Activated CD4-positive, alpha-beta T cell treated with anti-CD3 and anti-CD28 coated beads, Interleukin-2, amount 10 ng/mL, durations not matched to agents 7 days and 5 days (primary cell): ENCODE results near the gene BORCS6. TPM values are rescaled to one million over a fixed set of nuclear protein-coding genes. Genes with fewer than 3 reads are reported as not detected.
A peak's percentile ranks its signal among the peaks of the same experiment; 100 is the strongest.
"Not testable (repeated sequence)": the region's sequence is repeated elsewhere in the genome, so short reads cannot be mapped to it uniquely, and the experiment has no call there.

Source experiments
- CTCF ChIA-PET: fragments of 350-600 bp; sonication (Branson Sonifier 250); formaldehyde crosslinking; loops from one replicate; lab custom pipeline; 2021; ENCODE audit warnings: antibody characterized with exemption; lab: Charles Lee
- POLR2A ChIA-PET: fragments of 350-600 bp; sonication (Branson Sonifier 250); formaldehyde crosslinking; loops from one replicate; lab custom pipeline; 2021; ENCODE audit warnings: antibody characterized with exemption; lab: Charles Lee
- DNase-seq: peaks from one replicate; pipeline ENCODE4 v3.0.0-alpha.2; 2020
- H3K27ac Mint-ChIP-seq: one replicate; pipeline ENCODE4 v1.8.0; 2021; ENCODE audit warnings: mild to moderate bottlenecking, moderate library complexity, mixed read lengths
- H3K27me3 Mint-ChIP-seq: one replicate; pipeline ENCODE4 v1.8.0; 2021; ENCODE audit warnings: mixed read lengths
- H3K36me3 Mint-ChIP-seq: one replicate; pipeline ENCODE4 v1.8.0; 2021; ENCODE audit warnings: low read depth, mixed read lengths
- H3K4me1 Mint-ChIP-seq: one replicate; pipeline ENCODE4 v1.8.0; 2021; ENCODE audit warnings: mixed read lengths
- H3K4me3 Mint-ChIP-seq: one replicate; pipeline ENCODE4 v1.8.0; 2021; ENCODE audit warnings: mild to moderate bottlenecking, moderate library complexity, mixed read lengths
- H3K9me3 Mint-ChIP-seq: one replicate; pipeline ENCODE4 v1.8.0; 2021; ENCODE audit warnings: mixed read lengths
- total RNA-seq, 2 experiments: library from RNA; stranded (reverse); gene quantifications; one replicate each; pipeline ENCODE4 v1.2.3, GENCODE V29; 2021

The BORCS6 gene
- total RNA-seq, 2 experiments from 2014 or later = 12.2 to 12.9 TPM

- Mint-ChIP-seq H3K36me3 (peaks cover 3% of the 10 kb centered on the region), H3K4me1 (peaks cover 55% of the 10 kb centered on the region), H3K4me3 (peak overlapping the region; percentile 95), H3K9me3 (no peaks in the 10 kb centered on the region), H3K27ac (peak overlapping the region; percentile 92), H3K27me3 (peaks cover 3% of the 10 kb centered on the region)
- ChIA-PET CTCF (interaction anchor here (0.6 to 1.5 kb wide), 5 partner anchors 9 to 38 kb away, joined by 3 to 5 read pairs (median 4); partner anchors contain the start of gene AURKB), POLR2A (no interaction called here)
- no peak for DNase-seq
These were observed 12.8 kb downstream of the BORCS6 start for GRCh38 chr17:8176998-8177731.

- CTCF ChIA-PET = interaction anchor here (0.9 to 1.5 kb wide), 3 partner anchors 10 to 37 kb away, joined by 3 to 5 read pairs (median 5); no protein-coding TSS in a partner anchor
- POLR2A ChIA-PET = interaction anchor here (1.0 kb wide), 1 partner anchor 20 kb away, joined by 3 read pairs; no protein-coding TSS in a partner anchor
- Mint-ChIP-seq H3K4me1 (peaks cover 57% of the 10 kb centered on the region), H3K4me3 (peak within 1 kb of the TSS; percentile 95), H3K27me3 (peaks cover 3% of the 10 kb centered on the region), H3K36me3 (peaks cover 3% of the 10 kb centered on the region), H3K27ac (peak within 1 kb of the TSS; percentile 92), H3K9me3 (no peaks in the 10 kb centered on the region)
- DNase-seq = peak; percentile 93
These were observed 13.6 kb downstream of the BORCS6 start, which contains the start of gene TMEM107 for GRCh38 chr17:8176197-8176940. Gene TMEM107 (minus strand): TSS chr17:8176380. CDS start chr17:8176286, 94 bp downstream.

GRCh38 chr17:8175795-8176196 is 14.2 kb downstream of the BORCS6 start:
- ChIA-PET POLR2A (interaction anchor here (0.6 to 1.0 kb wide), 2 partner anchors 19 to 45 kb away, joined by 3 read pairs; no protein-coding TSS in a partner anchor), CTCF (interaction anchor here (0.8 kb wide), 1 partner anchor 8 kb away, joined by 3 read pairs; no protein-coding TSS in a partner anchor)
- Mint-ChIP-seq H3K4me3 (peak overlapping the region; percentile 95), H3K27ac (peak overlapping the region; percentile 92), H3K27me3 (peaks cover under 1% of the 10 kb centered on the region), H3K36me3 (peaks cover 3% of the 10 kb centered on the region), H3K4me1 (peaks cover 55% of the 10 kb centered on the region), H3K9me3 (no peaks in the 10 kb centered on the region)
- DNase-seq = no peak

- ChIA-PET POLR2A (interaction anchor here (0.6 to 1.8 kb wide), 15 partner anchors 10 to 335 kb away, joined by 3 to 35 read pairs (median 5); partner anchors contain the start of genes BORCS6, CTC1 and SLC25A35), CTCF (interaction anchor here (1.0 to 1.6 kb wide), 9 partner anchors 12 to 203 kb away, joined by 3 to 8 read pairs (median 5); partner anchors contain the start of genes HES7 and KRABD2)
- DNase-seq = no peak
- Mint-ChIP-seq H3K9me3 (no peaks in the 10 kb centered on the region), H3K27me3 (no peaks in the 10 kb centered on the region), H3K27ac (peak overlapping the region; percentile 100), H3K4me1 (peaks cover 55% of the 10 kb centered on the region), H3K36me3 (peaks cover 3% of the 10 kb centered on the region), H3K4me3 (peak overlapping the region; percentile 95)
These were observed 16.1 kb downstream of the BORCS6 start for GRCh38 chr17:8173871-8174322.

- DNase-seq = peak; percentile 88
- H3K27ac Mint-ChIP-seq = peak overlapping the region; percentile 100
- peak overlapping the region; percentile 95 for H3K4me3 Mint-ChIP-seq
- ChIA-PET POLR2A (interaction anchor here (0.5 to 1.8 kb wide), 21 partner anchors 9 to 938 kb away, joined by 3 to 35 read pairs (median 4); partner anchors contain the start of genes BORCS6, CTC1, SLC25A35 and VAMP2), CTCF (interaction anchor here (1.0 to 1.6 kb wide), 10 partner anchors 13 to 204 kb away, joined by 3 to 8 read pairs (median 4); partner anchors contain the start of genes HES7 and KRABD2)
- H3K27me3 Mint-ChIP-seq = no peaks in the 10 kb centered on the region
- H3K4me1 Mint-ChIP-seq = peaks cover 58% of the 10 kb centered on the region
- H3K36me3 Mint-ChIP-seq = peaks cover 3% of the 10 kb centered on the region
- H3K9me3 Mint-ChIP-seq = no peaks in the 10 kb centered on the region
These were observed 16.7 kb downstream of the BORCS6 start for GRCh38 chr17:8173056-8173870.

- H3K9me3 Mint-ChIP-seq, H3K27ac Mint-ChIP-seq, POLR2A ChIA-PET, H3K27me3 Mint-ChIP-seq, H3K4me3 Mint-ChIP-seq, H3K36me3 Mint-ChIP-seq, DNase-seq: not testable (repeated sequence)
- CTCF ChIA-PET = interaction anchor here (0.8 to 1.6 kb wide), 3 partner anchors 12 to 25 kb away, joined by 3 to 7 read pairs (median 3); no protein-coding TSS in a partner anchor
- H3K4me1 Mint-ChIP-seq = peaks cover 43% of the 10 kb centered on the region
These were observed 19.8 kb downstream of the BORCS6 start for GRCh38 chr17:8170186-8170585.

- no peak for DNase-seq
- H3K4me3 Mint-ChIP-seq = no peak overlapping the region
- ChIA-PET CTCF (interaction anchor here (0.5 to 1.4 kb wide), 6 partner anchors 9 to 97 kb away, joined by 3 to 7 read pairs (median 4); no protein-coding TSS in a partner anchor), POLR2A (no interaction called here)
- H3K27ac Mint-ChIP-seq = no peak overlapping the region
- H3K27me3 Mint-ChIP-seq = no peaks in the 10 kb centered on the region
- H3K36me3 Mint-ChIP-seq = peaks cover 2% of the 10 kb centered on the region
- H3K9me3 Mint-ChIP-seq = no peaks in the 10 kb centered on the region
- H3K4me1 Mint-ChIP-seq = peaks cover 42% of the 10 kb centered on the region
These were observed 22.5 kb downstream of the BORCS6 start for GRCh38 chr17:8167526-8167925.

GRCh38 chr17:8166731-8167130 is 23.2 kb downstream of the BORCS6 start:
- Mint-ChIP-seq H3K27me3 (no peaks in the 10 kb centered on the region), H3K36me3 (peaks cover 5% of the 10 kb centered on the region), H3K9me3 (no peaks in the 10 kb centered on the region), H3K27ac (no peak overlapping the region), H3K4me3 (no peak overlapping the region), H3K4me1 (peaks cover 40% of the 10 kb centered on the region)
- ChIA-PET POLR2A (no interaction called here), CTCF (interaction anchor here (0.9 to 1.4 kb wide), 3 partner anchors 9 to 41 kb away, joined by 3 to 5 read pairs (median 3); no protein-coding TSS in a partner anchor)
- no peak for DNase-seq

- Mint-ChIP-seq H3K27ac (peak overlapping the region; percentile 99), H3K4me1 (peaks cover 51% of the 10 kb centered on the region), H3K36me3 (peaks cover 23% of the 10 kb centered on the region), H3K9me3 (no peaks in the 10 kb centered on the region), H3K27me3 (no peaks in the 10 kb centered on the region), H3K4me3 (peak overlapping the region; percentile 83)
- ChIA-PET CTCF (interaction anchor here (1.4 to 1.7 kb wide), 2 partner anchors 10 to 26 kb away, joined by 4 to 7 read pairs; no protein-coding TSS in a partner anchor), POLR2A (interaction anchor here (1.6 kb wide), 1 partner anchor 9 kb away, joined by 35 read pairs; no protein-coding TSS in a partner anchor)
- peak; percentile 39 for DNase-seq
These were observed 25.2 kb downstream of the BORCS6 start for GRCh38 chr17:8164815-8165131.

GRCh38 chr17:8163978-8164814 is 25.8 kb downstream of the BORCS6 start:
- Mint-ChIP-seq H3K9me3 (no peaks in the 10 kb centered on the region), H3K4me3 (peak overlapping the region; percentile 83), H3K36me3 (peaks cover 28% of the 10 kb centered on the region), H3K27ac (peak overlapping the region; percentile 99), H3K27me3 (no peaks in the 10 kb centered on the region), H3K4me1 (peaks cover 57% of the 10 kb centered on the region)
- ChIA-PET POLR2A (interaction anchor here (1.6 kb wide), 1 partner anchor 9 kb away, joined by 35 read pairs; no protein-coding TSS in a partner anchor), CTCF (interaction anchor here (1.4 to 1.7 kb wide), 2 partner anchors 10 to 25 kb away, joined by 4 to 7 read pairs; no protein-coding TSS in a partner anchor)
- peak; percentile 85 for DNase-seq
